Upper lobe of left lung (tissue), 4 donors: ENCODE data around the gene MSL3B.
A peak's percentile ranks its signal among the peaks of the same experiment; 100 is the strongest.

Experiments used
- EP300 ChIP-seq, 4 donors: sonication (generic); formaldehyde crosslinking; IDR thresholded peaks; one replicate each; pipeline ENCODE4 v1.5.1; 2017; ENCODE audit warnings: antibody characterized with exemption in 4 of 4, control low read depth in 2 of 4
- POLR2A ChIP-seq, 4 donors: fragments of 450-650 bp; IDR thresholded peaks; one replicate each; pipeline ENCODE4 v1.5.1; 2016 to 2017; ENCODE audit warnings: antibody characterized with exemption in 4 of 4, mild to moderate bottlenecking in 2 of 4
- POLR2AphosphoS5 ChIP-seq, 2 donors: sonication (generic); formaldehyde crosslinking; IDR thresholded peaks; one replicate each; pipeline ENCODE4 v1.5.1; 2017; ENCODE audit warnings: antibody characterized with exemption in 2 of 2
- TF ChIP-seq, protein P1 (sequence below), 6 experiments: fragments of 450-650 bp in 4 of 6; fragments of 200-600 bp in 2 of 6; sonication (generic) in 2 of 6; IDR thresholded peaks; one replicate each; pipeline ENCODE4 v1.5.1; 2016 to 2019; ENCODE audit warnings: antibody characterized with exemption in 6 of 6

DNA sequence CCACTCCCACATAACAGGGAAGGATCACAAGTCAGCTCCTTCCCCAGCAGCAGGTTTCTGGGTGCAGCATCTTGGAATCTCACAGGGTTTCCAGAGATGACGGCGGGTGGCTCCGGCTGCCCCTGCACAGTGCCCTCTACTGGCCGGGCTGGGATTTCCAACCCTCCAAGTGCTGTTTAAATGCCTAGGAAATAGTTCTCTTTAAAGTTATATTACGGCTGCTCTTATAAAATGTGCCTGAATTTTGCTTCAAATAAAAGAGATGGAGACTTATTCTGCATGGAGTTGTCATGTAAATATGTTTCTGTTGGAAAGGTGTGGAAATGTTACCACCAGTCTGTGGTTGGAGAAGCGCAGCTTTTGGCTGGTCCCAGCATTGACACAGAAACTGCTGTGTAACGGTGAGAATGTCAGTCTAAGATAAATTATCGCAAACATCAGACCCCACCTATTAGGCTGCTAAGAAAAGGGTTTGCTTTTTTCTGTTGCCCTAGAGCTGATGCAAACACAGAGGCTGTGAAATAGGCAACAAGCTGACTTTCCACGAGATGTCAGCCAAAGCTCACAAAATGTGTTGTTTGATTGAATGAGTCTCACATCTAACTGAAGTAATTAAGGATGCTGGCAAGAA, 10.6 kb downstream of the MSL3B start:
- no peak for TF ChIP-seq EP300 (IDR thresholded peaks at IDR 0.05)
- TF ChIP-seq, protein P1, sequence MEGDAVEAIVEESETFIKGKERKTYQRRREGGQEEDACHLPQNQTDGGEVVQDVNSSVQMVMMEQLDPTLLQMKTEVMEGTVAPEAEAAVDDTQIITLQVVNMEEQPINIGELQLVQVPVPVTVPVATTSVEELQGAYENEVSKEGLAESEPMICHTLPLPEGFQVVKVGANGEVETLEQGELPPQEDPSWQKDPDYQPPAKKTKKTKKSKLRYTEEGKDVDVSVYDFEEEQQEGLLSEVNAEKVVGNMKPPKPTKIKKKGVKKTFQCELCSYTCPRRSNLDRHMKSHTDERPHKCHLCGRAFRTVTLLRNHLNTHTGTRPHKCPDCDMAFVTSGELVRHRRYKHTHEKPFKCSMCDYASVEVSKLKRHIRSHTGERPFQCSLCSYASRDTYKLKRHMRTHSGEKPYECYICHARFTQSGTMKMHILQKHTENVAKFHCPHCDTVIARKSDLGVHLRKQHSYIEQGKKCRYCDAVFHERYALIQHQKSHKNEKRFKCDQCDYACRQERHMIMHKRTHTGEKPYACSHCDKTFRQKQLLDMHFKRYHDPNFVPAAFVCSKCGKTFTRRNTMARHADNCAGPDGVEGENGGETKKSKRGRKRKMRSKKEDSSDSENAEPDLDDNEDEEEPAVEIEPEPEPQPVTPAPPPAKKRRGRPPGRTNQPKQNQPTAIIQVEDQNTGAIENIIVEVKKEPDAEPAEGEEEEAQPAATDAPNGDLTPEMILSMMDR (IDR thresholded peaks at IDR 0.05), result peak in 4 of 6 experiments; percentile 32 to 46 (median 40)
- no peak for TF ChIP-seq POLR2AphosphoS5 (IDR thresholded peaks at IDR 0.05)
- TF ChIP-seq POLR2A (IDR thresholded peaks at IDR 0.05), result no peak
